ENCODE measurements around the gene C1QL4. TPM values are rescaled to one million over a fixed set of nuclear protein-coding genes. Genes with fewer than 3 reads are reported as not detected.

C1QL4 gene
- total RNA-seq, 1 experiment from 2014 or later = 2.1 TPM

Other genes starting within 250 kb of the C1QL4 start
- 1.9 TPM for gene DHH, start 242.4 kb downstream of the C1QL4 start, total RNA-seq (2021; ENCODE audit: unreplicated experiment)
- gene LMBR1L, start 226.3 kb downstream of the C1QL4 start, total RNA-seq (2021; ENCODE audit: unreplicated experiment) = 34.4 TPM
- 1,275 TPM for gene TUBA1B, start 205.8 kb downstream of the C1QL4 start, total RNA-seq (2021; ENCODE audit: unreplicated experiment)
- 133 TPM for gene TUBA1A, start 148.1 kb downstream of the C1QL4 start, total RNA-seq (2021; ENCODE audit: unreplicated experiment)
- 524 TPM for gene TUBA1C, start 72.1 kb downstream of the C1QL4 start, total RNA-seq (2021; ENCODE audit: unreplicated experiment)
- gene PRPH, start 42.0 kb downstream of the C1QL4 start, total RNA-seq (2021; ENCODE audit: unreplicated experiment) = 0.39 TPM
- gene TROAP, start 13.9 kb downstream of the C1QL4 start, total RNA-seq (2021; ENCODE audit: unreplicated experiment) = 50.0 TPM
- gene DNAJC22, start 9.7 kb upstream of the C1QL4 start, total RNA-seq (2021; ENCODE audit: unreplicated experiment) = 1.9 TPM
- 56.3 TPM for gene SPATS2, start 30.3 kb upstream of the C1QL4 start, total RNA-seq (2021; ENCODE audit: unreplicated experiment)
- 0.64 TPM for gene KCNH3, start 201.8 kb upstream of the C1QL4 start, total RNA-seq (2021; ENCODE audit: unreplicated experiment)
- 88.6 TPM for gene MCRS1, start 231.0 kb upstream of the C1QL4 start, total RNA-seq (2021; ENCODE audit: unreplicated experiment)

Measured in Panc1 (cell line).